GM19467 (cell line): ENCODE data around the gene ITPKC.

Experiments used
- ATAC-seq: cut with Tn5 transposase; IDR thresholded peaks from one replicate; pipeline ENCODE4 v1.9.1; 2021; ENCODE audit warnings: mild to moderate bottlenecking, moderate library complexity; ENCODE audit not compliant: unreplicated experiment

Gene ITPKC

DNA sequence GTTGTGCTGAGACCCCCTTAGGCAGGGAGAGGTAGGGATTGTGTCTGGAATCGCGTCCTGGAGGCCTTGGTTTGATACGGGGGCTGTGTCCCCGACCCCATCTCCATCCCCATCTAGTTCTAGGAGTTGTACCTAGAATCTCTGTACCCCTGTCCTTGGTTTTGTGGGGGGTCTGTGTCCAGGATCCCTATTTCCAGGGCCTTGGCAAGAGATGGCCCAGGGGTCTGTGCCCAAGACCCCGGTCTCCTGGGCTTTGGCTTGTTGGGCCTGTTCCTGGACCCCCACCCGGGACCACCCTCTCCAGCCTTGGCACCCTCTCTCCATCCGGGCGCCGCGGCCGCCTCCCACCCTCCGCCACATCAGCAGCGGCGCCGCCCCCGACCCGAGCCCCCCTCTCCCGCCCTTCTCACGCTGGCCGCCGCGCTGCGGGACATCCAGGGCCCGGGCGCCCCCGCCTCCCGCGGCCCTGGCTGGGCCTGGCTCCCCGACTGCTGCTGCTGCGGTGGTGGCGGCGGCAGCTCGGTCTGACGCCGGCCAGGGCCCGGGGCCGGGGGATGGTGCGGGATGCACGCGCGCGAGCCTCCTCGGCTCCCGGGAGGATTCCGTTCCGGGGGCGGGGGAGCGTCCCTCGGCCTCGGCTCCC lies 26.7 kb upstream of the ITPKC start, which contains the start of gene NUMBL:
TSS of gene NUMBL (minus strand) at position 602 of the 643 bp plus-strand sequence. CDS start at position 434, 168 bp downstream.
- ATAC-seq = no peak

- peak; percentile 46 for ATAC-seq
Observed at GRCh38 chr19:40690693-40691420, 26.1 kb upstream of the ITPKC start.

- no peak for ATAC-seq
Observed at GRCh38 chr19:40691421-40692211, 25.3 kb upstream of the ITPKC start.

DNA sequence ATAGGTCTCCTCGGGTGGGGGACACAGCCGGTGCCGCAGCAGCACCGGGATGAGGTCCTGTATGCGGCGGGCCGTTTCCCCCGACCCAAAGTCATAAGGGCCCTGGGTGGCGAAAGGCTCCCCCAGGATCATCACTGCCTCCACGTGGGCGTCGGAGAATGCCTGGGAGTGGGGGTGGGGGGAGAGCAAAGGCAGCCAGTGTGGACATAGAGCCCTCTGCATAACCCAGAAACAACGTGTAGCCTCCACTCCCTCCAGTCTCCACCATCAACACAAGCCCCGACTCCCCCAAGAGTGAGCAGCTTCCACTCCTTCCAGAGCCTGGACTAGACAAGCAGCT lies 24.7 kb upstream of the ITPKC start:
- no peak for ATAC-seq

DNA sequence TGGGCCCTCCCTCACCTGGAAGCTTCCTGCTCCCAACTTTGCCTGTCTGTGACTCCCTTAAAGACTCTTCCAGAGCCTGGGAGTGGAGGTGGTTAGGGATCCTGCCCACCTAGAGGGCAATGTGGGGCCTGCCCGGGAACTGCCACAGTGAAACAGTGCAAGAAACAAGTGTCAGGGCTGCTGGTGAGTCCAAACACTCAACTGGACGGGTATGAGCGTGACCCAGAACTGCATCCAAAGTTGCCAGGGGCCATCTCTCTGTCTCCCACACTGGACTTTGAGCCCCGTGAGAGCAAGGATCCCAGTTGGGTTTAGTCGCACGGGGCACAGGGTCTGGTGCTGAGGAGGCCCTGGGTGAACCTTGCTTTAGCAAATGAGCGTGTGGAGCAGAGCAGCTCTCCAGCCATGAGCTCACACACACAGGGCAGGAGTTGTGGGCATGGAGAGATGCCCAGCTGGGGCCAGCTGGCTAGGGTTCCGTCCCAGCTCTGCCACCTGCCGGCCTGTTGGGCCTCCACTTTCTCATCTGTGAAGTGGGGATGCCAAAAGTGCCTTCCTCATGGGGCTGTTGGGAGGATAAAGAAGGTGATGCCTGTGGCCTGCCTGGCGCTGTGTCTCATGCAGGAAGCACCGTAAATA lies 23.6 kb upstream of the ITPKC start:
- no peak for ATAC-seq

DNA sequence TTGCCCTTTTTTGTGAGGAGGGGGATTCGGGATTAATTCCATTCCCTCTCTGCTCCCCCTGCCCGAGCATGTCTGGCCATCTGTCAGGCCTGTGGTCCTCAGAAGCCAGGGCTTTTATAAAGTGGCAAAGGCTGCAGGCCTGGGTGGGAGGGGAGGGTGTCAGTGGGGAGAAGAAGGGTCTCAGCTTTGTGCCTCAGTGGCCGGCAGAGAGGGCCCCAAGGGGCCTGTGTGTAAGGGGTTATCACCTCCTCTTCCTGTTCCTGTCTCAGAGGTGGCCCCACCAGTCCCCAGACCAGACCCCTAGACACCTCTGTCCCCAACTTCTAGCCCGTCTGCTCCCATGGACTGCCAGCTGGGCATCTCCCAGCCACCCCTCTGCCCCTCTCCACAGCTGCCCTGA lies 23.0 kb upstream of the ITPKC start:
- ATAC-seq = no peak

DNA sequence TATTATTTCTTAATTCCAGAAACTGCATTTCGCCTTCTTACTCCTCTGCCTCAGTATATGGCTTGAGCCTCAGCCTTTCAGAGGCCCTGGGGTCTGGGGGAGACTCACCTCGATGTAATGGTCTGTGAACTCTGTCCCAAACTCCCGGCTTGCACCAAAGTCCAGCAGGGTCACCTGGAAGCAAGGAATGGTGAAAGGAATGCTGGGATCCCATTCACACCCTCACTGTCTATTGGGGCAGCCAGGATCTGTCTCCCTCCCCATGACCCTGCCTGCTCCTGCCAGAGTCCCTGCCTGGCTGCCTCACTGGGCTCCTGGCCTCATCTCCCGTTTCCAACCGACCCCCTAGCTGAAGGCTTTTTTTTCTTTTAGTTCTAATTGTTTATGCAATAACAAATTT lies 21.0 kb upstream of the ITPKC start:
- ATAC-seq = no peak

- no peak for ATAC-seq
Observed at GRCh38 chr19:40697007-40697406, 19.9 kb upstream of the ITPKC start.

GRCh38 chr19:40700083-40700482 lies 16.8 kb upstream of the ITPKC start:
- ATAC-seq = no peak

DNA sequence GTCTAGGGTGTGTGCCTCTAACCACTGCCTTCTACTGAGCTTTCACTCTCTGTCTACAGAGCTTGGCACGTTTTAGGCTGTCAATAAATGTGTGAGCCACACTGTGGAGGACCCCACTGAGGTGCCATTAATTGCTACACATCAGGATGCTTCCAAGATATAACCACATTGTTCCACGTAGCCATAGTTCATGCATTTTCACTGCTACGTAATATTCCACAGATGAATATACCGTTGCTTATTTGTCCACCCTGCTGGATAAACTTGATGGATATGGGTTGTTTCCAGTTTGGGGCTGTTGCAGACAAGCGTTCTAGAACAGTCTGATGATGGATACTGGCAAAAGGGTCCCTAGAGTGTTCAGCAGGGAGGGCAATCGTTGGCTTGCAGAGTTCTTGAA lies 15.2 kb upstream of the ITPKC start:
- no peak for ATAC-seq

DNA sequence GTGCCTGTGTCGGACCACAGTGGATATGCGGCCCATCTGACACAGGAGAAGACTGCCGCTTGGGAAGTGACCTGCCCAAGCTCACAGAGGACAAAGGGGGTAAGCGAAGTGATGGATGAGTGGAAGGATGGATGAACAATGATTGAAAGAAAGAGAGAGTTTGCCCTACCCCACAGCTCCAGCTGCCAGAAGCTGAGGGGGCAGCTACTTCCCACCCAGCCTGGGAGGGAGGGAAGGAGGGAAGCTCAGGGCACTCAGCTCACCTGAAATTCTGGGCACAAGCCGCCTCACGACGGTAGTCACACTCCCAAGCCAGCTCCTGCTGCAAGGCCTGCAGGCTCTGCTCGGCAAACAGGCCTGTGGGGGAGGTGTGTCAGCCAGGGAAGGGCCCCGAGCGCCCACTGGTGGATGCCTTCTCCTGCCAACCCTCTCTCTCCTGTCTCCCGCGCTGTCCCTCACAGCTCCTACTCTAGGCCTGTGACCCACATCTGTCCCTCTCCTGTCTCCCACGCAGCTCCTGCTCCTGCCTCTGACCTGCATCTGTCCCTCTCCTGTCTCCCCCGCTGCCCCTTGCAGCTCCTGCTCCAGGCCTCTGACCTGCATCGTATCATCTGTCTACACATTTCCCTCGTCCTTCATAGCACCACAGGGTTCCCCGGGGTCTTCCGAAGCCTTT lies 14.4 kb upstream of the ITPKC start:
- no peak for ATAC-seq

DNA sequence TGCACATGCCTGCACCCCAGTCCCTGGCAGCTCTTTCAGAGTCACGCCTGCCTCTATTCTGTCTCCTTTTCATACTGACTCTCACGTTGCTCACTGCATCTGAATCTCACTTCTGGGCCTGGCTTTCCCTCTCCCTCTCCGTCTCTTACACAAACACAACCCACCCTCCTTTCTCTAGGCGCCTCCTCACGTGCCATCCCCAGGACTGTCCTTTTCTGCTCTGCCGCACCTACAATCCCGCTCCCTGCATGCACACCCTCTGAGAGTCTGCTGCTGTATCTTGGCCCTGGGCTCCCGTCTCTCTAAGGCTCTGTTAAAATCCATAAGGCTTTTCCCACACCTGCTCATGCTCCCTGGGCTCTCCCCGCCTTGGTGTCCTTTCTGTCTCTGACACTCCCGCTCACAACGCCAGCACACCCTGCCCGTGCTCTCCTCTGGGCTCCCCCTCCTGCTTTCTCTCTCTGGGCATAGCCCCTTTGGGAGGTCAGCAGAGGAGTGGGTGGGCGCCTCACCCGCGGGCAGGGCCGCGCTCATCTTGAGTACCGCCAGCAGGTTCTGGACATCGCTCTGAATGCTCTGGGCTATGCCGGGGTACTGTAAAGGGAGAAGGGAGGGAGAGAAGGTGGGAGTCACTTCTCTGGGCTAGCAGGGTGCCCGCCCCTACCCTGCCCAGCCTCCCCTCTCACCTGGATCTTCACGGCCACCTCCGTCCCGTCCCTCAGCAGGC lies 13.7 kb upstream of the ITPKC start:
- ATAC-seq = no peak

DNA sequence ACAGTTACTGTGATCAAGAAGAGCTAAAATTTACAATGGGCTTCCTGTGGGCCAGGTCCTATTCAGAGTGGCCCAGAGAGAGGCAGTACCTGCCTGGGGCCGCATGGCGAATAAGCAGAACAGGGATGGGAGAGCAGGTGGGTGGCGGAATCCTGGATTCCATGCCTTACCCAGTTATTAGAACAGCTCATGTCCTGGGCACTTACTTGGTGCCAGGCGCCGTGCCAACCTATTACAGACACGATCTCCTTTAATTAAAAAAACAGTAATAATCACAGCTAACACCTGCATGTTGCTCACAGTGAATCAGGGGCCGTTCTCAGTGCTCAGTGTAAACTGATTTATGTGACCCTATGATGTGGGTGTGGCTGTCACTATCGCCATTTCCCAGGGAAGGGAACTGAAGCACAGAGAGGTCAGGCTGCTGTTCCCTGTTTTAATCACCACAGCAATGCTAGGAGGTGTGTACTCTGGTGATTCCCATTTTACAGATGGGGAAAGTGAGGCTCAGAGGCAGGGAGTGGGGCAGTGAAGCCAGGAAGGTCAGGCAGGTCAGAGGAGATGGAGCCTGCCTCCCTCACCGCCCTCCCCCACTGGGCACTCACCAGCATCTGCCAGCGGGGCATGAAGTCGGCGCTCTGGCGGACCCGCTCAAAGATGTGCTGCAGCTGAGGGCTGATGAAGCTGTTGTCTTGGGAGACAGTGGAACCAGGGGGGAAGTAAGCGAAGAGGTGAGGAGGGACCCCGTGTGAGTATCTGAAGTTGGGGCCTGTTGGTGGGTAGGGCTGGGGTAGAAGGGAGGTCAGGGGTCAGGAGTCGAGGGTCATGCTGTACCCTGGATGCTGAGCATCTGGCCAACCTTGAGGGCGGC lies 12.2 kb upstream of the ITPKC start:
- ATAC-seq = no peak

GRCh38 chr19:40705362-40705651 lies 11.6 kb upstream of the ITPKC start:
- ATAC-seq = no peak

DNA sequence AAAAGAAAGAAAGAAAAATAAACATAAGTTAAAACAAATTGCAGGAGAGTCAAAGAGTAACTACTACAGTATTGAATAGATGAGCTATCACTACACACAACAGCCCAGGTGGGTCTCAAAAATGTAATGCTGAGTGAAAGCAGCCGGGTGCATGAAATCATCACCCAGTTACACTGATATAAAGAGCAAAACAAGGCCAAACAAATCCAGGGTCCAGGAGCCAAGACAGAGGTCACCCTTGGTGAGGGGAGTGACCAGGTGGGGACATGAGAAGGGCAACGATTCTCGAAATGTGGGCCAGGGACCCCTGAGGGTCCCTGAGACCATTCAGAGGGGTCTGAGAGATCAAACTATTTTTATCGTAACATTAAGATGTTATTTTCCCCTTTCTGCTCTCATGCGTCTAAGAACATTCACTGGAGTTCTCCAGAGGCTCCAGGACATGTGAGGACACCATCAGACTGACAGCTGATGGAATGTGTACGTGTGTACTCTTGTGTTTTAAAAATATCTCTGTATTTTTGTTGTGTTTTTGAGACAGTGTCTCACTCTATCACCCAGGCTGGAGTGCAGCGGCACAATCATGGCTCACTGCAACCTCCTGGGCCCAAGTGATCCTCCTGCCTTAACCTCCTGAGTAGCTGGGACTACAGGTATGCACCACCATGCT lies 10.8 kb upstream of the ITPKC start:
- no peak for ATAC-seq

- no peak for ATAC-seq
Observed at GRCh38 chr19:40707615-40708014, 9.3 kb upstream of the ITPKC start.

GRCh38 chr19:40709817-40710216 lies 7.1 kb upstream of the ITPKC start:
- ATAC-seq = no peak

GRCh38 chr19:40713939-40714338 lies 3.0 kb upstream of the ITPKC start:
- ATAC-seq = no peak
